AG09309 (cell line): Measurements from ENCODE around the gene ERC1.

Experiments
- DNase-seq: peaks from one replicate; pipeline ENCODE4 v3.0.0-alpha.2; 2010; ENCODE audit warnings: low read depth
- H3K4me3 ChIP-seq: 2 replicates; pipeline ENCODE4 v1.5.1; 2011; ENCODE audit warnings: mild to moderate bottlenecking, low read depth, low read length, moderate library complexity; ENCODE audit not compliant: control insufficient read depth
- CTCF ChIP-seq: IDR thresholded peaks from 2 replicates; pipeline ENCODE4 v1.5.1; 2011; ENCODE audit warnings: mild to moderate bottlenecking, low read depth, low read length, inconsistent platforms; ENCODE audit not compliant: insufficient read depth, control insufficient read depth; ENCODE audit errors: missing control alignments

The ERC1 gene

GRCh38 chr12:1300460-1300859 is 309.4 kb downstream of the ERC1 start:
- H3K4me3 ChIP-seq, result no peak overlapping the region
- no peak for DNase-seq

GRCh38 chr12:1302201-1302870 is 311.3 kb downstream of the ERC1 start:
- no peak overlapping the region for H3K4me3 ChIP-seq
- no peak for DNase-seq
- TF ChIP-seq CTCF, result no peak

More at GRCh38 chr12:1300460-1300859, 309.4 kb downstream of the ERC1 start:
- no peak for TF ChIP-seq CTCF

GRCh38 chr12:1305063-1305434 is 314.0 kb downstream of the ERC1 start:
- no peak overlapping the region for H3K4me3 ChIP-seq
- no peak for TF ChIP-seq CTCF
- no peak for DNase-seq

- no peak for TF ChIP-seq CTCF
- H3K4me3 ChIP-seq, result no peak overlapping the region
- no peak for DNase-seq
These were observed 314.9 kb downstream of the ERC1 start for GRCh38 chr12:1305791-1306500.

- TF ChIP-seq CTCF, result no peak
- H3K4me3 ChIP-seq, result no peak overlapping the region
- DNase-seq, result no peak
These were observed 315.8 kb downstream of the ERC1 start for GRCh38 chr12:1306817-1307216.

- no peak for TF ChIP-seq CTCF
- DNase-seq, result no peak
- no peak overlapping the region for H3K4me3 ChIP-seq
These were observed 316.8 kb downstream of the ERC1 start for GRCh38 chr12:1307796-1308195.
